Fibroblast of skin of right quadriceps (primary cell): ENCODE measurements around the gene CD300LB.

Experiments used
- DNase-seq: peaks from one replicate; pipeline ENCODE4 v3.0.0-alpha.2; 2013

The CD300LB gene

DNA sequence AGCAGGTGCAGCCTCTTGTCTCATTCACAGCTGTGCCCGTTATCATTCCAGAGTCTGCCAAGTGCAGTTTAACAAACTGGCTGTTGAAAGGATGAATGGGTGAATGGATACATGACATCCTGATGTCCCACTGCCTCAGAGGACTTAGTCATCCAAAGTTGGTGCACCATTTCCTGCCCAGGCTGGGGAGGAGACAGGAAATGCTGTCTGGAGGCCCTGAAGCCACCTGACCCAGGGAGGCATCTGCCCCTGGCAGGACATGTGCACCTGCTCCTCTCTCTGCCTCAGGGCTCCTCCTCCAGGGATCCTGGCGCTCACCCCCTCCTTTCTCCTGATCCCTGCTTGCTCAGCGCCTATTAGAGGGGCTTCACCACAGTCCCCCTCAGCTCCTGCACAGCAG is 16.5 kb upstream of the CD300LB start:
- no peak for DNase-seq

DNA sequence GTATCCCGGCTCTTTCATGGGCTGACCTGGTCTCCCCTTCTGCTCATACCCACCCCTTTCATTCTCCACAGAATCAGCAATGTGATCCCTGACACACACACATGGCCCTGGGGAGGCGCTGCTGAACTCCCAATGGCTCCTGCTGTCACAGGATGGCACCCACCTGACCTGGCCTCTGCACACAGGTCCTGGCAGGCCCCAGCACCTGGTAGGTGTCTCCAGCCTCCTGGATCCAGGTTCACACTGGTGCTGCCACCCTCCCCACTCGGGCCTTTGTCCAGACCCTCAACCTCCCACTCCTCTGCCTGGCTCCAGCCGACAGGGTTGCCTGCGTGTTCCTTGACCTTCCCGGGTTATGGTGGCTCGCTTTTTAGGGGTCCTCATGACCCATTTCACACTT is 16.0 kb upstream of the CD300LB start:
- DNase-seq: no peak

DNA sequence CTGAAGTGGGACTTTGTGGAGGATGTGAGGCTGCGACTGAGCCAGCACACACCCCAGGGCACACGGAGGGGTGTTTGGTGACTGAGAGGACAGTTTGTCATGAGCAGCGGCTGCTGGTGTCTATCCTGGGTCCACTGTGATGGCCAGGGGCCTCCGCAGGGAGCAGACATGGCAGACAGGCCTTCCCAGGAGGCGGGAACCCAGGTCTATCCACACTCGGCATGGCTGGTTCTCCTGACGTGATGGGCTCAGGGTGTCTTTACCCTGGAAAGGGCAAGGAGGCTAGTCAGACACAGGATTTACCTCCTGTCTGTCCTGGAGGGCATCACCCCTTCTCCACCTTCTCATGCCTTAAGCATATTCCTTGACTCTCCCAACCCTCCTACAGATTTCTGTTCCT is 15.3 kb upstream of the CD300LB start:
- DNase-seq: no peak

DNA sequence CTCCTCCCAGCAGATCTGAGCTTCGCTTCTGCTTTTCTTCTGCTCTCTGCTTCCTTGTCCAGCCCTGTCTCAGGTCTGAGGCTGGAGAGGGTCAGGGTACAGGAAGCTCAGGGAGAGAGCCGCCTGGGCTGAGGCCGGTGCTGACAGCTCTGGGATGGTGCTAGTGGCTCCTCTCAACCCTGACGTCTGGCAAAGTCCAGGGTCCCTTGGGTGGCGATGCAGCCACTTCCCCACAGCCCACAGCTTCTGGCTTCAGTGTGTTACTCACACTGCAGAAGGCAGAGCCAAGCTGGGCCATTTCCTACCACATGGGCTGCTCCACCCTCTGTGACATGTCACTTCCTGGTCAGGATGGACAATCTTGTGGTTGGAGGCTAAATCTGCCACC is 14.6 kb upstream of the CD300LB start, which contains the start of gene CD300C:
TSS of gene CD300C (minus strand) at position 273 of the 388 bp plus-strand sequence. CDS start 333 bp downstream, outside the sequence.
- no peak for DNase-seq

DNA sequence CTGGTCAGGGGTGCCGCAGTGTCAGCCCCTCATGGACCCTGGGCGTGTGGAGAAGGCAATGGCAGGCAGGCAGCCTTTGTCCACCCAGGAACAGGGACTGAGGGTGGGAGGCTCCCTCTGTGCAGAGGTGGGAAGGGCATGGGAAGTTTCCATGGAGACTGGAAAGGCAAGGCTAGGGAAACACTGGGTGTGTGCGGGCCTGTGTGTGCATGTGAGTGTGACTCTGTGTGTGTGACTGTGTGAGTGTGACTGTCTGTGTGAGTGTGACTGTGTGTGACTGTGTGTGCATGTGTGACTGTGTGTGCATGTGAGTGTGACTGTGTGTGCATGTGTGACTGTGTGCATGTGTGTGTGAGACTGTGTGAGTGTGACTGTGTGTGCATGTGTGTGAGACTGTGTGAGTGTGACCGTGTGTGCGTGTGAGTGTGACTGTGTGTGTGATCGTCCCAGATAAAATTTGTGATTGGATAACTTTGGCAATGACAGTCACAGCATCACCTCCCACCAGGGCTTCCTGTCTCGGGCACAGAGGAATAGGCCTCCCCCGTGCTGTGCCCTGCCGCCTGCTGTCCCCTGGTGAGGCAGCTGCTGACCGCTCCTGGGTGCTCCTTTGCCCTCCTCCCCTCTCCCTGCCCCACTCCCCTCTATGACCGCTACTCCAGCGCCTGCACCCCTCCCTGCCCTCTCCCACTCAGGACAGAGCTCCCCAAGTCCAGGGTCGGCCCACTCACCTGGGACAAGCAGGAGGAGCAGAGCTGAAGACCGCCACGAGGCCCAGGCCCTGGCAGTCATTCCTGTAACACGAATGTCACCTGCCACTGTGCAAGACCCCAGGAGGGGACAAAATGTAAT is 13.9 kb upstream of the CD300LB start:
- no peak for DNase-seq

DNA sequence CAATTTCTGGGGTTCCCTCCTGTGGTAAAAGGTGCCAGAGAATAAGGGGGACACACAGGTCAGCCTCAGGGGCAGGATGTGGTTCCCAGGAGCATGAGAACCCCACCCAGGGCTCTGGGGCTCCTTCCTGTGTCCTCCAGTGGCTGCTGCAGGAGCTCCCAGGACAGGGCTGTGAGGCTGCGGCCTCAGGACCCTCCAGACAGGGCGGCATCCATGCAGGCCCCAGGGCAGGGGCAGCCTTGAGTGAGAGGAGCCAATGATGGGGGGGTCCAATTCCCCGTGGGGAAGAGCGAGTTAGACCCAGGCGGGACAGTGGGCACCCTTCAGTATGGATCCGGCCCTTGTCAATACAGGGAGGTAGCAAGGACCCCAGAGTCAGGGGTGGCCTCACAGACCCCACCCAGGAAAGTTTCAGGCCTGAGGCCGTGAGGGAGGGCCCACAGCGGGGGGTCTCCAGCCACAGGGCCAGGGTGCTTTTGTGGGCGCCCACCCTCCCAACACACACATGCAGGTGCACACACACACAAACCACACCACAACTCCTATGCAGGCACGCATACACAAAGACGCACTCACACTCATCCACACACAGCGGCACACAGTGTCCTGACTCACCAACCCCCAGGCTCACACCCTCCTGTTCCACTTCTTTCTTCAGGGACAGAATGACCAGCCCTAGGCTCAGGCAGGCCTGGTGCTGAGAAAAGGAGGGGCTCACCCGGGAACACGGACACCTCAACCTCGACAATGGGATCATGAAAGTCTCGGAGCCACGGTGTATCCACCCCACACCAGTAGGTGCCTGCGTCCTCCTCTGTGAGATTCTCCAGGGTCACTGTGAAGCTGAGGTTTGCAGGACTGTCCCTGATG is 12.9 kb upstream of the CD300LB start:
- DNase-seq: no peak

DNA sequence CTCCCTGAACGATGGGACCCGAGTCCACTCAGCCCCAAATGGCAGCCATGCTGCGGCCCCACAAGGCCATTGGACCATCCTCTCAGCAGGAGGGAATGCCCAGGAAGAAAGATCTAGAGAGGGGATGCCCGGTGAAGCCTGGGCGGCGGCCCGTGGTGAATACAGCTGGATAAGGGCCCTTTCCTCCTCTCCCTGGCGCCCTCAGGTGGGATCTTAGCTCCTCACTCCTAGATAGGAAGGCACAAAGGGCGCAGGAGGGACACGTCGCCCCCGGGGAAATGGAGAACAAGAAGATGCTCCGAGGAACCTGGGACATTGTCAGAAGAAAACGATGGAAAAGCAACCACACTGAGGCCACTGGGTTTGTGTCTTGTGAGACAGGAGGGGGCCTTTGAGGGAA is 12.1 kb upstream of the CD300LB start:
- DNase-seq: no peak

DNA sequence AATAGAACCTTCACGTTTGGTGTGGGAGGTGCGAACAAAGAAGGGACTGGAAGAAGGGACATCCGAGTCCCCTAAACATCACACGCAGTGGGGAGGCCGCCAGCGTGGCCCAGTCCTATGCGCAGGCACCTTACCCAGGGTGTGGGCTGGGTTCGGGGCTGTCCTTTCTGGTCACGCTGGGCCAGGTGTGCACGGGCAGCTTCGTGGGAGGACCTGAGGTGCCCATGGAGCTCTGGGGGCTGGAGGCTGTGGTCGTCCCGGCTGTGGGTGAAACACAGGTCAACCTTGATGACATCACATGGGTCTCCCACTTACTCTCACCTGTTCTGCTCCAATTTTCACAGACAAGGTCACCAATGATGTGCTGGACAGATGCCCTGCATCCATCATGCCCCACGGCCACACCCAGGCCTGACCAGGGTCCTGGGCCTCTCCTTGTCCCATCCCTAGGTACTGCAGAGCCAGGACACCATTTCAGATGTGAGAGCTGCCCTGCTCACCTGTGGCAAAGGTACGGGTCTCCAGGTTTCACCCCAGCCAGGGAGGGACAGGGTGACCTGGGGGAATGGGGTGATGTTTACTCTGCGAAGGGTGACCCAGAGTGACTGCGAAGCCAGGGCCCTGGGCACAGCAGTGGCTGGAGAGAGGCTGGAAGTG is 11.6 kb upstream of the CD300LB start:
- DNase-seq: no peak

DNA sequence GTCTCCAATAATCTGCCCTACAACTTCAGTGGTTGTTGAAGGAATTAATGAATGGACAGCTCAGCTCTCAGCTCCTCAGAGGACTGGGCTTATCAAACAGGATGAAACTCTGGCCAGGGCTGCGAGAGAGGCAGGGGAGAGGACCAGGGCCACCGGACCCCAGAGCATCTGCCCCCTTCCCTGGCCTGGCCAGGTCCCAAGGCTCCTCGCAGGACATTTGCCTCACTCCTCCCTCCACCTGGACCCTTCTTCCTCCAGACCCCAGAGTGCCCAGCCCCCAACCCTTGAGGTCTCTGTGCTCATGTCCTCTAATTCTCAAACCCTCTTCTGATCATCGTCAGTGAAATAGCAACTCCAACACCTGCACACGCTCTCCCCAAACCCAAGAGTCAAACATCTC is 10.9 kb upstream of the CD300LB start:
- DNase-seq: no peak

DNA sequence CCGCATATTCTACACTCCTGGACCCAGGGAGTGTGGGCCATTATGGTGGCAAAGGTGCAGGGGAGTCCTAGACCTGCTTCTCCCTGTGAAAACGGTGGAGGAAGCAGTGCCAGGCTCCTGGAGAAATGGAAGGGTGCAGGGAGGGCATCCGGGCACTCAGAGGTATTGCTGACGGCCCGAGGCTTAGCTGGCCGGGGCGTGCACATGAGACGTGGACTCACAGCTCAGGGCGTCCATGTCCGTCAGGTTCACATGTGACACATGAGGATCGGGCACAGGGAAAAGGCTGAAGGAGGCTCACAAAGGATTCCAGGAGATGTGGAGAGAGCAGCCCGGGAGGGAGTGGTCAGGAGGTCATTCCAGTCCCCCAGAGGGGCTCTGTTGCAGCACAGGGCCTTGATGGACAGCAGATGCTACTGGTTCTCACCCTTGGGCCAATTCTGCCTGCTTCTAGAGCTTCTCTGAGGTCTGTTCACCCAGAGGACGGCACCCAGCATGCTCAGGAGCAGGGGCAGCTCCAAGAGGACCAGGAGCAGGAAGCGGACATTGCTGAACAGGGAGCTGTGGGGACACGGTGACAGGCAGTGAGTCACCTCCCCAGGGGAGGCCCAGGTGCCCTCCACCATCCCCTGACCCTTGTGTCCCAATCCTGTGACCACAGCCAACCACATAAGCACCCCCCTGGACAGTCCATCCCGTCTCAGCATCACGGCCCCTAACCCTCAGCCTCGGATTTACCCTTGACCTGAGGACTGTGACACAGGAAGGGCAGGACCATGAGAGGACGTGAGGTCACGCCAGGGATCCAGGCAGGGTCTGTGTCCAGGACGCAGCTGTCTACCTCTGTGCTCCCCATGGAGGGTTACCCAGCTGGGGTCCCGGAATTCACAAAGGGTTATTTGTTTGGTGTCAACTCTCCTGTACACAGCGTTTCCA is 10.2 kb upstream of the CD300LB start:
- no peak for DNase-seq

DNA sequence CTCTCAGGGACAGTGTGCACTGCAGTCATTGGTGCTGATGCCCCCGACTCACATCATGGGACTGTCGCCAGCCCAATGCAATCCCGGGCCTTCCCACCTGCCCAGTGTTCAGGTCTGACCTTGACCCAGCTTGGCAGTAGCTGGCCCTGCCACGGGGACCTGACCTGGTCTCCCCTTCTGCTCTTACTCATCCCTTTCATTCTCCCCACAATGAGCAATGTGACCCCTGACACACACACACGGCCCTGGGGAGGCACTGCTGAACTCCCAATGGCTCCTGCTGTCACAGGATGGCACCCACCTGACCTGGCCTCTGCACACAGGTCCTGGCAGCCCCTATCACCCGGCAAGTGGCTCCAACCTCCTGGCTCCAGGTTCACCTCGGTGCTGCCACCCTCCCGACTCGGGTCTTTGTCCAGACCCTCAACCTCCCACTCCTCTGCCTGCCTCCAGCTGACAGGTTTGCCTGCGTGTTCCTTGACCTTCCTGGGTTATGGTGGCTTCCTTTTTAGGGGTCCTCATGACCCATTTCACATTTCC is 8.1 kb upstream of the CD300LB start:
- no peak for DNase-seq

DNA sequence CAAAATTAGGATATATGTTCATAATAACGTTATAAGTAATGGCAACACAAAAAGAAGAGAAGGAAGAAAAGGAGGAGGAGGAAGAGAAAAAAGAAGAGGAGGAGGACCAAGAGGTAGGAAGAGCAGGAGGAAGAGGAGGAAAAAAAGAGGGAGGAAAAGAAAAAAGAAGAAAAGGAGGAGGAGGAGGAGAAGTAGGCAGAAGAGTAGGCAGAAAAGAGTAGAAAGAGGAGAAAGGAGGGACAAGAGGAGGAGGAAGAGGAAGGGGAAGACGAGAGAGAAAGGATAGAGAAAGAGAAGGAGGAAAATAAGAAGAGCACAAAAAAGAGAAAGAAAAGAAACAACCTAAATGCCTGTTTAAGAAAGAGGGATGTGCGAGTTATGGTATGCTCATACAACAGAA is 5.6 kb upstream of the CD300LB start:
- no peak for DNase-seq

DNA sequence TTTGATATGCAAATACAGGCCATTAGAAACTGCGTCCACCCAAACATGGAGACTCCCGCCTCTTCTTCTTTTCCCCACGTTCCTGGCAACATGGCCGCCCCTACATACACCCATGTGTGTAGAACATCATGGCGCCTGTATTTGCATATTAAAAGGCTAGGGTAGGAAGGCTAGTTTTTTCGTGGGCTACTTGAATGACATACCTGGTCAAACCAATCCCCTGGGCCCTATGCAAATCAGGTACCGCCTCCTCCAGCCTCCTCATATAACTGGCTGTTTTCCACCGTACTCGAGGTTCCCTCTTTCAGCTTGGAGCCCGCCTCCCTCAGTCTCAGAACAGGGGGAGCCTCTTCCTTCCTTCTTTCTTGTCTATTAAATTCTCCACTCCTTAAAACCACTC is 840 bp upstream of the CD300LB start:
- no peak for DNase-seq

DNA sequence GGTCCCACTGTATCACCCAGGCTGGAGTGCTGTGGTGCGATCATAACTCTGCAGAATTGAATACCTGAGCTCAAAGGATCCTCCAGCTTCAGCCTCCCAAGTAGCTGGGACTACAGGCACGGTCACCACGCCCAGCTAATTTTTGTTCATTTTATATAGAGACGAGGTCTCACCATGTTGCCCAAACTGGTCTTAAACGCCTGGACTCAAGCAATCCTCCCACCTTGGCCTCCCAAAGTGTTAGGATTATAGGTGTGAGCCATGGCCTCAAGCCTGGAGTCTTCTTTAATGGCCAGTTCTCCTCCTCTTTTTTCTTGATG is 484 bp downstream of the CD300LB start:
- no peak for DNase-seq

DNA sequence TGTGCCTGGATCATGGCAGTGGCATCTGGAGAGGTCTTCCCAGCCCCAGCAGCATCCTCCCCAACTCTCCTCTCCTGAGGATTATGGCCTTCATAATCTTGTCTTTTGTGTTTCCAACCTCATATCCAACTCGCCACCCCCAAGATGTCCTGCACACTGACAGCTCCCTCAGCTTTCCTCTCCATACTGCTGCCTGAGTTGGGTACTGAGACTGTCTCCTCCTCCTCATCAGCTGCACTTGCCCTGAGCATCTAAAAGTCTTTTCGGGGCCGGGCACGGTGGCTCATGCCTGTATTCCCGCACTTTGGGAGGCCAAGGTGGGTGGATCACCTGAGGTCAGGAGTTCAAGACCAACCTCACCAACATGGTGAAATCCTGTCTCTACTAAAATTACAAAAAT is 2.0 kb downstream of the CD300LB start:
- DNase-seq: no peak

DNA sequence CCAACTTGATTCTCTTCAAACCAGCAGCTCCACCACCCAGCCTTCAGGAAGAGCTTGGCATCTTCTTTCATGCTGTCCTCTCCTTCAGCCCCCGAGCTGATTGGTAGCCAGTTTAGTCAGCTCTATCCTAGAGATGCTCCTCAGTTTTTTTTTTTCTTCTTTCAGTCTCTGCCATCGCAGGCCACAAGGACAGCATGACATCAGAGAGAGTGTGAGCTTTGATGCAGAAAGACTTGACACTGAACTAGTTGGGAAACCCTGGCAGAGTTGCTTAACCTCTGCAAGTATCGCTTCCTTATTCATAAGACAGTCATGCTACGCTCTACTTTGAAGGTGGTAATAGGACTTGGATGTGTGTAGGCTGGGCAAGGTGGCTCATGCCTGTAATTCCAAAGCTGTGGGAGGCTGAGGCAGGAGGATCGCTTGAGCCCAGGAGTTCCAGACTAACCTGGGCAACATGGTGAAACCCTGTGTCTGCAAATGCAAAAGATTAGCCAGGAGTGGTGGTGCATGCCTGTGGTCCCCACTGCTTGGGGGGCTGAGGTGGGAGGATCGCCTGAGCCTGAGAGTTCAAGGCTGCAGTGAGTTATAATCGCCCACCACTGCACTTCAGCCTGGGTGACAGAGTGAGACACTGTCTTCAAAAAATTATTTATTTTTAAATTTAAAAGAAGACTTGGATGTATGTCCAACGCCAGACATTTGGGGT is 2.6 kb downstream of the CD300LB start:
- DNase-seq: no peak

DNA sequence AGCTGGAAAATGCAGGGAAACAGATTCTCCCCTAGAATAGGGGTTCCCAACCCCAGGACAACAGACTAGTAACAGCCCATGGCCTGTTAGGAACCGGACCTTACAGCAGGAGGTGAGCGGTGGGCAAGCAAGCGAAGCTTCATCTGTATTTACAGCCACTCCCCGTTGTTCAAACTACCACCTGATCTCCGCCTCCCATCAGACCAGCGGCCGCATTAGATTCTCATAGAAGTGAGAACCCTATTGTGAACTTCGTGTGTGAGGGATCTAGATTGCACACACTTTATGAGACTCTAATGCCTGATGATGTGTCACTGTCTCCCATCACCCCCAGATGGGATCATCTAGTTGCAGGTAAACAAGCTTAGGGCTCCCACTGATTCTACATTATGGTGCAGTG is 3.5 kb downstream of the CD300LB start:
- no peak for DNase-seq

DNA sequence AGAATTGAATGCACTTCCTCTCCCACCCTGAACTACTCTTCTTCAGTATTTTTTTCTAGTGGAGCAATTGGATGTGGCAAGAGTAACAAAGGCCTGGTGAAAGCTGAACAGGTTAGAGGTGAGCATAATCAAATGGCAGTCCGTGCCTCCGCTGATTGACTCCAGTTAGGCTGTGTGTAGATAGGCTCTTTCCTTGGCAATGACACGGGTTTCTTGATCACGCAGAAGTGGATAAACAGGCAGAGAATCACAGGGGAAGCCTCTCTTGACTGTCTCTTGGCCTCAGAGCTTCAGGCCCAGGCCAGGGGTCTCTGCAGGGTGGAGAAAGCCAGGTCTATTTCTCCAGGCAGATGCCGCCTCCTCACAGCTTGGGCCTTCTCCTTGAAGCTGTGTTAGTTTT is 4.2 kb downstream of the CD300LB start:
- no peak for DNase-seq

DNA sequence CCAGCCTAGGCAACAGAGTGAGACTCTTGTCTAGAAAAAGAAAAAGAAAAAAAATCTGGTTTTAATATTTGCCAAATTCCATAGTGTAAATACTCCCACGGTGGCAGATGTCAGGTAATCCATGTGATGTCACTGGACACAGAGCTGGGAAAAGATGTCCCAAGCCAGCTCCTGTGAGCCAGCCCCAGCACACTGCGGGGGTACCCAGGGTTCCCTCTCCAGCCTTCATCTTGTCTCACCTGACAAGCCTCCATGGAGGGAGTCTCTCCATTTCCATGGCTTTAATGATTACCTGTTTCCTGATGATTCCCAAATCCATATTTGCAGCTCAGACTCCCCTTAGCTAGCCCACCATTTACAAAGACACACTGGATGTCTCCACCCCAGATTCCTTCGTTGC is 4.6 kb downstream of the CD300LB start:
- no peak for DNase-seq

DNA sequence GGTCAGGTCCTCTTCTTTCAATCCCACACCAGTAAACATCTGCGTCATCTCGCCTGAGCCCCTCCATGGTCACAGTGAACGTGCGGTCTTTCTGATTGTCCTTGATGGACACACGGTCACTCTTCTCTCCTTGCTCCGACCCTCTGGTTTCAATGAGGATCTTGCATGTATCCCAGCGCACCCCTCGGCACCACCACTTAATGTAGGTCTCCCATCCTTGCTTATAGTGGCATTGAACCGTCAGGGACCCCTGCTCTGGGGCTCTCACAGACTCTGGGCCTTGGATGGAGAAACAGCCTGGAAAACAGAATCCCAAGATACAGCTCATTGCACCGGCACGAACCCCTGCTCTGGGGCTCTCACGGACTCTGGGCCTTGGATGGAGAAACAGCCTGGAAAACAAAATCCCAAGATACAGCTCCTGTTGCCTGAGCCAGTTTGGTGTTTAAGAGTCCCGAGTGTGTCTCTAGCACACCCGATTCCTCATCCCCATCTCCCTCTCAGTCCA is 5.4 kb downstream of the CD300LB start:
- DNase-seq: no peak

DNA sequence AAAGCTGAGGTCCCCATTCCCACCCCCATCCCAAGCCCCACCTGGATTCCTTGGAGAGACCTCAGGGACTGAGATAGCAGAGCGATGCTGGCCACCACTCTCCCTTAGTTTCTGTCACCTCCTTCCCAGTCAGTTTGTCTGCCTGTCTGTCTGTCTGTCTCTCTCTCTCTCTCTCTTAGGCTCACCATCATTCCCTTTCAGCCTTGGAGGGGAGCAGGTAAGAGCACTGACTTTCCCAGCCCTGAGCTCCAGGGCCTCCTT is 5.9 kb downstream of the CD300LB start:
- DNase-seq: no peak
